HCT116 (cell line): Measurements from ENCODE around the gene ST6GALNAC2. TPM values are rescaled to one million over a fixed set of nuclear protein-coding genes. Genes with fewer than 3 reads are reported as not detected.

ENCODE experiments used
- ATAC-seq: fragments of 200-7000 bp; cut with Tn5 transposase; 2 replicates; pipeline ENCODE4 v1.9.1; 2020; ENCODE audit warnings: mild to moderate bottlenecking, moderate library complexity
- BruUV-seq: library from RNA; stranded (reverse); fragments of 400-500 nt; replicated peaks from 2 replicates; lab custom pipeline; 2021; lab: Mats Ljungman, UMichigan
- CTCF ChIA-PET: fragments of 300-600 bp; sonication (Branson Sonifier 250); formaldehyde crosslinking; loops from one replicate; lab custom pipeline; 2021; ENCODE audit warnings: antibody characterized with exemption; lab: Charles Lee
- POLR2A ChIA-PET: fragments of 300-600, 350-600 bp; sonication (Branson Sonifier 250); formaldehyde crosslinking; loops from one replicate; lab custom pipeline; 2021; ENCODE audit warnings: antibody characterized with exemption; lab: Charles Lee
- RAD21 ChIA-PET, 2 experiments: fragments of 300-600 bp; sonication (Branson Sonifier 250); formaldehyde crosslinking; loops; one replicate each; lab custom pipeline; 2023; ENCODE audit warnings: low total read pairs in 2 of 2; ENCODE audit not compliant: uncharacterized antibody in 2 of 2, unreplicated experiment in 2 of 2, low non-redundant PET in 1 of 2; lab: Charles Lee
- DNase-seq: peaks from one replicate; pipeline ENCODE4 v3.0.0-alpha.2; 2010; ENCODE audit warnings: low read depth, low spot score
- H2AFZ ChIP-seq: fragments of 200-600 bp; shearing (Covaris generic), sonication (generic); 2 replicates; pipeline ENCODE4 v1.6.1; 2017; ENCODE audit warnings: low read depth, mixed run types, mixed read lengths, antibody characterized with exemption, low read length; ENCODE audit not compliant: poor library complexity, severe bottlenecking
- H3K27ac ChIP-seq: 2 replicates; pipeline ENCODE4 v1.5.1; 2012; ENCODE audit warnings: low read depth, low read length
- H3K27me3 ChIP-seq: fragments of 200-600 bp; sonication (generic); 2 replicates; pipeline ENCODE4 v1.6.1; 2016; ENCODE audit warnings: mixed run types, low read length, mixed read lengths; ENCODE audit not compliant: insufficient read depth
- H3K36me3 ChIP-seq, 2 experiments: fragments of 200-500 bp in 1 of 2; fragments of 200-600 bp in 1 of 2; sonication (Bioruptor generic) in 1 of 2; sonication (generic) in 1 of 2; 2 replicates each; pipeline versions ENCODE4 v1.5.1 to v1.6.1; 2014 to 2016; ENCODE audit warnings: low read length in 2 of 2, inconsistent platforms in 1 of 2, mixed read lengths in 1 of 2, mixed run types in 1 of 2; ENCODE audit not compliant: insufficient read depth in 2 of 2, control insufficient read depth in 1 of 2
- H3K4me1 ChIP-seq, 2 experiments: fragments of 200-600 bp in 1 of 2; sonication (generic) in 1 of 2; 2 replicates each; pipeline versions ENCODE4 v1.5.1 to v1.6.1; 2012 to 2017; ENCODE audit warnings: low read length in 2 of 2, inconsistent platforms in 1 of 2, mild to moderate bottlenecking in 1 of 2, mixed read lengths in 1 of 2, mixed run types in 1 of 2, moderate library complexity in 1 of 2; ENCODE audit not compliant: insufficient read depth in 2 of 2, control insufficient read depth in 1 of 2
- H3K4me2 ChIP-seq: fragments of 200-600 bp; sonication (generic); 2 replicates; pipeline ENCODE4 v1.6.1; 2017; ENCODE audit warnings: mixed run types, low read length, mixed read lengths
- H3K4me3 ChIP-seq, 2 experiments: fragments of 200-600 bp in 1 of 2; sonication (generic) in 1 of 2; replicated peaks in 1 of 2; 2 replicates each; pipeline ENCODE4 v1.5.1; 2011 to 2016; ENCODE audit warnings: low read length in 2 of 2, control low read depth in 1 of 2, low read depth in 1 of 2, mild to moderate bottlenecking in 1 of 2, mixed read lengths in 1 of 2, mixed run types in 1 of 2
- H3K79me2 ChIP-seq: fragments of 200-600 bp; sonication (generic); 2 replicates; pipeline ENCODE4 v1.6.1; 2017; ENCODE audit warnings: mild to moderate bottlenecking, mixed run types, low read length, moderate library complexity, mixed read lengths; ENCODE audit not compliant: insufficient read depth
- H3K9ac ChIP-seq: fragments of 200-600 bp; sonication (generic); 2 replicates; pipeline ENCODE4 v1.6.1; 2016; ENCODE audit warnings: low read length, mixed read lengths
- H3K9me2 ChIP-seq: fragments of 200-600 bp; sonication (generic), shearing (Covaris generic); 2 replicates; pipeline ENCODE4 v1.6.1; 2017; ENCODE audit warnings: mixed run types, mild to moderate bottlenecking, moderate library complexity; ENCODE audit not compliant: insufficient read depth
- H3K9me3 ChIP-seq, 2 experiments: fragments of 200-500 bp in 1 of 2; fragments of 200-600 bp in 1 of 2; sonication (Bioruptor generic) in 1 of 2; sonication (generic) in 1 of 2; 2 replicates each; pipeline ENCODE4 v1.6.1; 2014 to 2017; ENCODE audit warnings: low read length in 2 of 2, mixed read lengths in 2 of 2, inconsistent platforms in 1 of 2, low read depth in 1 of 2, mild to moderate bottlenecking in 1 of 2, mixed run types in 1 of 2, moderate library complexity in 1 of 2; ENCODE audit not compliant: control insufficient read depth in 1 of 2, insufficient read depth in 1 of 2
- H4K20me1 ChIP-seq: fragments of 200-600 bp; sonication (generic), shearing (Covaris generic); 2 replicates; pipeline ENCODE4 v1.6.1; 2017; ENCODE audit warnings: mixed run types, mild to moderate bottlenecking, moderate library complexity; ENCODE audit not compliant: insufficient read depth
- POLR2AphosphoS5 ChIP-seq: IDR thresholded peaks from 2 replicates; pipeline ENCODE4 v1.6.1; 2011; ENCODE audit warnings: mild to moderate bottlenecking, low read depth, low read length, moderate library complexity
- RAD21 ChIP-seq: IDR thresholded peaks from 2 replicates; pipeline ENCODE4 v1.6.1; 2012; ENCODE audit warnings: low read depth, mild to moderate bottlenecking
- ZFX ChIP-seq: fragments of 450-650 bp; IDR thresholded peaks from 2 replicates; pipeline ENCODE4 v1.6.1; 2017
- intact Hi-C: fragments of 100-400 bp; cut with micrococcal nuclease; formaldehyde crosslinking; loops from 2 replicates; pipeline ENCODE4 v1.10.0; 2022
- total RNA-seq: library from RNA; stranded (reverse); gene quantifications from one replicate; pipeline ENCODE4 v1.2.1, GENCODE V29; 2021; ENCODE audit not compliant: unreplicated experiment
- TF ChIP-seq, protein P1 (sequence below): IDR thresholded peaks from 2 replicates; pipeline ENCODE4 v1.6.1; 2011; ENCODE audit warnings: mild to moderate bottlenecking, low read length, moderate library complexity; ENCODE audit not compliant: insufficient replicate concordance; ENCODE audit errors: extremely low read depth
- TF ChIP-seq, protein P2 (sequence below), 3 experiments: fragments of 200-600 bp in 1 of 3; sonication (generic) in 1 of 3; IDR thresholded peaks in 2 of 3; conservative IDR thresholded peaks in 1 of 3; 2 replicates each; pipeline ENCODE4 v1.5.1; 2012 to 2017; ENCODE audit warnings: low read depth in 2 of 3, low read length in 2 of 3, antibody characterized with exemption in 1 of 3, borderline replicate concordance in 1 of 3, control low read depth in 1 of 3, mild to moderate bottlenecking in 1 of 3, mixed read lengths in 1 of 3, mixed run types in 1 of 3, moderate library complexity in 1 of 3; ENCODE audit not compliant: insufficient read depth in 1 of 3

The ST6GALNAC2 gene
- total RNA-seq, 1 experiment from 2014 or later: 14.7 TPM

DNA sequence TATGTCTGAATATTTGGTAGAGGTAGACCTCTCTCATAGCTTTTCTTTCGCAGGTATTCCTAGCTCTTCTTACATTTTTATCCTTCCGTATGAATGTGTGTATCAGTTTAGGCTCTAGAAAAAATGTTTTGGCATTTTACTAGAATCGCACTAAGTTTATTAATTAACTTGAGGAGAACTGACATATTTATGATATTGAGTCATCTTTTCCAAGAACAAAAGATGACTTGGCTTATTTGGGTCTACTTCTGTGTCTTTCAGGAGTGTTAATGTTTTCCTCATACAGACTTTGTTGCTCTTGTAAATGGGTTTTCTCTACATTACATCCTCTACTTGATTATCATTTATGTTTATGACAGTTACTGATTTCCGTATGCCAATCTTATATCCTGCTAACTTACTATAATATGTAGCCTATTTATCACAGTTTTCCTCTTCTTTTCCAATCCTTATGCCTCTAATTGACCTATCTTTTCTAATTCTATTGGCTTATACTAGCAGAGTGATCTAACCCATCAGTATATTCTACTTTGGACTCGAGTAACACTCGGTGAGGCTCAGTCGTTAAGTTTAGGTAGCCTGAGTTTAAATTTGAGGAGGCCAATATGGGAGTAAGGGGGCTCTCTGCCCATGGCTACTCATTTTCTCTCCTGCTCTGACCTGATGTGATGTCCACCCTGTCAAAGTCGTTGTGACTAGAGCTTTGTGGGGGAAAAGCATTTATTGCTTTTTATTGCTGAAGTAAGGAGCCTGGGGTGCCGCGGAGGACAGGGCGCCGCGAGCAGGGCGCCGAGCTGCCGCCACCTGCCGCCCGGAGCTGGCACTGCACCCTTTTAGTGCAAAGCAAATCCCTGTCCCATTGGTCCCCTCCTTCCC is 37.8 kb upstream of the ST6GALNAC2 start:
- Histone ChIP-seq H3K9ac (peak overlapping the region; percentile 39), H3K27ac (peak overlapping the region; percentile 1; the same call in 1 of the 2 replicates), H3K36me3 (no peaks in the 10 kb centered on the region), H3K4me2 (peak overlapping the region; percentile 78), H3K79me2 (no peaks in the 10 kb centered on the region), H2AFZ (peak overlapping the region; percentile 98), H4K20me1 (no peaks in the 10 kb centered on the region), H3K9me3 (no peaks in the 10 kb centered on the region), H3K27me3 (no peaks in the 10 kb centered on the region), H3K4me3 (peak overlapping the region; percentile 38 to 47), H3K4me1 (peaks cover 9 to 12% of the 10 kb centered on the region in 2 experiments), H3K9me2 (no peaks in the 10 kb centered on the region)
- TF ChIP-seq RAD21: peak; percentile 95
- TF ChIP-seq, protein P1, sequence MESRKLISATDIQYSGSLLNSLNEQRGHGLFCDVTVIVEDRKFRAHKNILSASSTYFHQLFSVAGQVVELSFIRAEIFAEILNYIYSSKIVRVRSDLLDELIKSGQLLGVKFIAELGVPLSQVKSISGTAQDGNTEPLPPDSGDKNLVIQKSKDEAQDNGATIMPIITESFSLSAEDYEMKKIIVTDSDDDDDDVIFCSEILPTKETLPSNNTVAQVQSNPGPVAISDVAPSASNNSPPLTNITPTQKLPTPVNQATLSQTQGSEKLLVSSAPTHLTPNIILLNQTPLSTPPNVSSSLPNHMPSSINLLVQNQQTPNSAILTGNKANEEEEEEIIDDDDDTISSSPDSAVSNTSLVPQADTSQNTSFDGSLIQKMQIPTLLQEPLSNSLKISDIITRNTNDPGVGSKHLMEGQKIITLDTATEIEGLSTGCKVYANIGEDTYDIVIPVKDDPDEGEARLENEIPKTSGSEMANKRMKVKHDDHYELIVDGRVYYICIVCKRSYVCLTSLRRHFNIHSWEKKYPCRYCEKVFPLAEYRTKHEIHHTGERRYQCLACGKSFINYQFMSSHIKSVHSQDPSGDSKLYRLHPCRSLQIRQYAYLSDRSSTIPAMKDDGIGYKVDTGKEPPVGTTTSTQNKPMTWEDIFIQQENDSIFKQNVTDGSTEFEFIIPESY: no peak
- no peak for TF ChIP-seq ZFX
- TF ChIP-seq POLR2AphosphoS5: peak; percentile 36; the same call in 1 of the 2 replicates
- TF ChIP-seq, protein P2, sequence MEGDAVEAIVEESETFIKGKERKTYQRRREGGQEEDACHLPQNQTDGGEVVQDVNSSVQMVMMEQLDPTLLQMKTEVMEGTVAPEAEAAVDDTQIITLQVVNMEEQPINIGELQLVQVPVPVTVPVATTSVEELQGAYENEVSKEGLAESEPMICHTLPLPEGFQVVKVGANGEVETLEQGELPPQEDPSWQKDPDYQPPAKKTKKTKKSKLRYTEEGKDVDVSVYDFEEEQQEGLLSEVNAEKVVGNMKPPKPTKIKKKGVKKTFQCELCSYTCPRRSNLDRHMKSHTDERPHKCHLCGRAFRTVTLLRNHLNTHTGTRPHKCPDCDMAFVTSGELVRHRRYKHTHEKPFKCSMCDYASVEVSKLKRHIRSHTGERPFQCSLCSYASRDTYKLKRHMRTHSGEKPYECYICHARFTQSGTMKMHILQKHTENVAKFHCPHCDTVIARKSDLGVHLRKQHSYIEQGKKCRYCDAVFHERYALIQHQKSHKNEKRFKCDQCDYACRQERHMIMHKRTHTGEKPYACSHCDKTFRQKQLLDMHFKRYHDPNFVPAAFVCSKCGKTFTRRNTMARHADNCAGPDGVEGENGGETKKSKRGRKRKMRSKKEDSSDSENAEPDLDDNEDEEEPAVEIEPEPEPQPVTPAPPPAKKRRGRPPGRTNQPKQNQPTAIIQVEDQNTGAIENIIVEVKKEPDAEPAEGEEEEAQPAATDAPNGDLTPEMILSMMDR (IDR thresholded peaks at IDR 0.05 in 2 of 3, conservative IDR thresholded peaks at IDR 0.05 in 1 of 3; ENCODE audit: borderline replicate concordance in 1 of 3, insufficient read depth in 1 of 3, low read depth in 2 of 3, low read length in 2 of 3): peak; percentile 93 to 99 (median 97)
- ChIA-PET POLR2A (interaction anchor here (0.7 to 2.6 kb wide), 9 partner anchors 10 to 100 kb away, joined by 3 to 18 read pairs (median 7); no protein-coding TSS in a partner anchor), CTCF (interaction anchor here (0.7 to 4.3 kb wide), 40 partner anchors 10 to 258 kb away, joined by 3 to 60 read pairs (median 4); partner anchors contain the start of genes PRCD and ST6GALNAC2), RAD21 (interaction anchor here (0.9 to 4.1 kb wide), 8 partner anchors 11 to 101 kb away, joined by 3 to 17 read pairs (median 4); partner anchors contain the start of gene ST6GALNAC2 (in 1 of the 2))
- DNase-seq: peak; percentile 63
- intact Hi-C loops: loop anchor here (1.0 to 5.0 kb wide), 3 partner anchors 65 to 161 kb away; no protein-coding TSS in a partner anchor
- no TSS peak for BruUV-seq
- peak; percentile 99 for ATAC-seq
